LHCN-M2 (cell line): Measurements from ENCODE around the gene FRMD4A. TPM values are rescaled to one million over a fixed set of nuclear protein-coding genes. Genes with fewer than 3 reads are reported as not detected.
"Not testable (repeated sequence)": the region's sequence is repeated elsewhere in the genome, so short reads cannot be mapped to it uniquely, and the experiment has no call there.

Source experiments
- DNase-seq: peaks from one replicate; pipeline ENCODE4 v3.0.0-alpha.2; 2012; ENCODE audit warnings: low read depth
- total RNA-seq: library from RNA; depleted of rRNA; stranded (reverse); fragments of >200 nt; gene quantifications from 2 replicates; pipeline ENCODE4 v1.2.3, GENCODE V29; 2014

Gene FRMD4A
- total RNA-seq, 1 experiment from 2014 or later = 34.8 TPM

GRCh38 chr10:14241196-14241595 is 89.5 kb downstream of the FRMD4A start:
- DNase-seq = no peak

DNA sequence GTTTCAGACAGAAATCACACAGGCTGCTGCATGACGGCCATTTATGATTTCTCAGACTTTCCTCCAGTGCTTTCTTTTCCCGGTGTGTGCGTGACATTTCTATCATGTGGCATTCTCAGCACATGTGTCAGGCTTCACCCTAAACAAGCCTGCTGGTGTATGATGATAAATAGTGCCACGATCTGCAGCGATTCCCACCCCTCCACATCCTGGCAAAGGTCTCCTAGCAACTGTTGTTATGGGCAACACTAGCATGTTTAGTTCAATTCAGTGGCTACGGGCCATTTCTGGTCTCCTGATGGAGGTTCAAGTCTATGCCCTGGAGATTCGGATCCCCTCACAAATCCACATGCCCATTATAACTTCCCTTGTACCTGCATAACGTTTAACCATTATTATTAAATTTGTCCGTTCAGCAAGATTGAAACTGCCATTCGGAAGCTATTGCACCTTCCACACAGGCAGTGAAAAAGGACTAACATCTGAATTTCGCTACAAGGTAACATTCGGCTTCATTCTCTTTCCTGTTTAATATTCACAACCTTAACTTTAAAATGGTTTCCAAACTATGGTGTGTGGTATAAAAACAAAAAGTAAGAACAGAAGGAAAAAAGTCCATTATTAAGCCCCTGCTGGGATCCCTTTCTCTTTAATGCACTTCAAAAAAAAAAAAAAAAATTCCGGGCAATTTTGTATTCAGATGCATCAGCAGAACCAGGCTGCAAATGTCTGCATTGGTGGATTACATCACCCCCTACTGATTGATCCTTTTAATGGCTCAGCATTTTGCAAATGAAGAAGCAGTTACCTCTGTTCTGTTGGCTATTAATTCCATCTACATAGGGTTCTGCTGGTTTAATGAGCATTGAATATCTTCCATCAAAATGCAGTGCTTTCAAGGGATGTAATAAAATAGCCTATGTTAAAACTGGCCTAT is 90.2 kb downstream of the FRMD4A start:
- no peak for DNase-seq

DNA sequence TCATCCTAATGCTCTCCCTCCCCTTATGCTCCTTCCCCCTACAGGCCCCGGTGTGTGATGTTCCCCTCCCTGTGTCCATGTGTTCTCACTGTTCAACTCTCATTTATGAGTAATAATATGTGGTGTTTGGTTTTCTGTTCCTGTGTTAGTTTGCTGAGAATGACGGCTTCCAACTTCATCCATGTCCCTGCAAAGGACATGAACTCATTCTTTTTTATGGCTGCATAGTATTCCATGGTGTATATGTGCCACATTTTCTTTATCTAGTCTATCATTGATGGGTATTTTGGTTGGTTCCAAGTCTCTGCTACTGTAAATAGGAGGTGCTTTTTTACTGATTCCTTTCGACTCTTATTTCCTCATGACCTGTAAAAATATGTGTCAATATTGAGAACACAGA is 92.1 kb downstream of the FRMD4A start:
- not testable (repeated sequence) for DNase-seq

DNA sequence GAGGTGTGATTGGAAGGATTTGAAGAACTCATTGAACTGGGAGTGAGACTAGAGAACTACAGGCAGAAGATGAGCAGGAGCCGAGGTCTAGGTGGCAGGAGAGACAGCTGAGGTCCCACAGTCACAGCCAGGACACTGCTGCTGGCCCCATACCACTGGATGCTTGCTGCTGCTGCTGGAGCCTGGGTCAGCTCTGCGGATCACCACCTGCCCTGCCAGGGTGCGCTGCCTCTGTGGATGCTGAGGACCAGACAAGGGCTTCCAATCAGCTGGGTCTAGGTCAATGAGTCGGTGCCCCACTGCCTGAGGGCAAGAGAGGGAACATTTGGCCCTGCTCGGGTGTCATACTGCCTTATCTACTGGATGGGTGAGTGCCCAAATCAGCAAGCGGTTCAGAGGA is 94.4 kb downstream of the FRMD4A start:
- no peak for DNase-seq

DNA sequence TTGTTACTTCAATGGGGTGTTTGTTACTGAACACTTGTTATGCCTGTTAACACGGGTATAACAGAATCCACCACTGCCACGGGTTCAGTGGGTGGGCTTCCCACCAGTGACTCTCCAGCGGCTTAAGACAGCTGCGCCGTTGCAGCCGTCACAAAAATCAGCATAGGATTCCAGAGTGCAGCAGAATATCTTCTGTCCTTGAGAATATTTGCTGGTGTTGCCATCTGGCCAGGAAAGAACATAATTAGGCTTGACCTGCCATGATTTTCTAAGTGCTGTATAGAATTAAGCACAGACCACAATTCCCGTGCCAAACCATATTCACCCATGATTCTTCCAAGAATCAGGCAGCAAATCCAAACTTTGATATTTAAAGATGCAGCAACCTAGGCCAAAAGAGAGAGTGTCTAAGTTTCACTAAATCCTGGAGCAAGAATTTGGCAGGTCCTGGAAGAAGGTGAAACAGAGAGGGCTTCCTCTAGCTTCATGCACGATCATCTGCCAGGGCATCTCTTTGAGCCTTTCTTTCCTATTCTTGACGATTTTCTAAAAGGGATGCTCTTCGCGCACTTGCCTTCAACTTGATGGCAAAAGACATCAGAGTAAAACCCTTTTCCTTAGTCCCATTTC is 95.0 kb downstream of the FRMD4A start:
- no peak for DNase-seq

DNA sequence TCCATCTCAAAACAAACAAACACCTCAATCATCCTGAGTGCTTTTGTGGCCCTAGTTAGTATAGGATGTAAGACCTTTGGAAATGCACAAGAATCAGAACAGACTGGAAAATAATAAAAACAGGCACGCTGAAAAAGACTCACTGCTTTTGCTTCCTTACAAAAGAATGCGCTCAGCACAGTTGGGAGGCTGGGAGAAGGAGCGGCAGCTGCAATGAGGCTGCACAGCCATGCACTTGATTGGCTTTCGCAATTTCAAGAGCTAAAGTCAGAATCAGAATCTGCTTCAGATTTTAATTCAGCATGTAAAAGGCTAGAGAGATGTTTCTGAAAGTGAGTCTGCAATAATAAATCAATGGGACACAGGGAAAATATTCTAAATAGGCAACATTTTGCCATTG is 97.2 kb downstream of the FRMD4A start:
- peak; percentile 27 for DNase-seq

- not testable (repeated sequence) for DNase-seq
Measured at GRCh38 chr10:14228798-14229197, 101.9 kb downstream of the FRMD4A start.

DNA sequence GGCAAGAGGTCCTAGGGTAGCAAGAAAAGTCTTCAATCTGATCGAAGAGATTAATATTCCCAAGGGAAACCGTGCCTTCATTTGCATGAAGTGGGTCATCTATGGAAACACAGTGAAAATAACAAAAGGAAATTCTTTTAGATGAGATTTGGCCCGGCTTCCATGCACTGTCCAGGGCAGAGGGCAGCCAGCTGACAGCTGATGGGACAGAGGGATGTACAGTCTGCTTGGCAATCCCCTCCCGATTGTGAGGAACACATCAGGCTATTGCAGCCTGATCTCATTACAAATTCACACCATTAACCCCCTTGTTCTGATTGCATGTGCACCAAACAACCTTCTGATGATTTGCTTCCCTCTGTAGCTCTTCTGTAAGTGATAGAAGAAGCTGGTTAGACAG is 105.3 kb downstream of the FRMD4A start:
- no peak for DNase-seq

DNA sequence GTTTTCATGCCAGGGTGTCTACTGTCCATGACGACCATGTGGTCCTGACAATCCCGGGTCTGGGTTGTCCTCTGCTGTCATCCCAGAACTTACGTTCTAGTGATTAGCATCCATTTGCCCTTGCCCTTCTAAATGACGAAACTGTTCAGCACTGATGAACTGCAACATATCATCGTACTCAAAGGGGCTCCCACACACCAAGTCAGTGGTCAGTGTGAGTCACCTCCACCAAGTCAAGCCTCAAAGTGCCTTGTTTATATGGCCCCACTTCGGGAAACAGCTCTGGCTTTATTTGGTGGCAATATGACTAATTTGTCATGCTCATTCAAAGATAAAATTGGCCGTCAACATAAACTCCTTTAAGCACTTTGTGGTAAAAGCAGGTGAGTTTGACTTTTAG is 110.7 kb downstream of the FRMD4A start:
- peak; percentile 19 for DNase-seq

GRCh38 chr10:14219411-14219810 is 111.3 kb downstream of the FRMD4A start:
- DNase-seq = peak; percentile 29

GRCh38 chr10:14215641-14216040 is 115.1 kb downstream of the FRMD4A start:
- DNase-seq = no peak

- not testable (repeated sequence) for DNase-seq
Measured at GRCh38 chr10:14213703-14214102, 117.0 kb downstream of the FRMD4A start.

- no peak for DNase-seq
Measured at GRCh38 chr10:14211610-14212009, 119.1 kb downstream of the FRMD4A start.

- DNase-seq = no peak
Measured at GRCh38 chr10:14208231-14208630, 122.5 kb downstream of the FRMD4A start.

DNA sequence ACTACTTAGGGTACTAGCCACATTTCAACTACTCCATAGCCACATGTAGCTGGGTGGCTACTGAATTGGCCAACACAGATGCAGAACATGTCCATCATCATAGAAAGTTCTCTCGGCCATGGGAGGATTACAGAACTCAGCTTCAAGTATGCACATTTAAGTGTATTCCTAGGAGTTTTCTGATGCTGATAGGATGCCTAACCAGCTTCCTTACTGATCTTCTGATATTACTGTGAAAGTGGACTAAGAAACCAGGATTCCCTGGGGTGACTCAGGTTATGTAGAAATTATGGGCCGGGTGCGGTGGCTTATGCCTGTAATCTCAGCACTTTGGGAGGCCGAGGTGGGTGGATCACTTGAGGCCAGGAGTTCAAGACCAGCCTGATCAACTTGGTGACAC is 125.5 kb downstream of the FRMD4A start:
- DNase-seq = no peak

DNA sequence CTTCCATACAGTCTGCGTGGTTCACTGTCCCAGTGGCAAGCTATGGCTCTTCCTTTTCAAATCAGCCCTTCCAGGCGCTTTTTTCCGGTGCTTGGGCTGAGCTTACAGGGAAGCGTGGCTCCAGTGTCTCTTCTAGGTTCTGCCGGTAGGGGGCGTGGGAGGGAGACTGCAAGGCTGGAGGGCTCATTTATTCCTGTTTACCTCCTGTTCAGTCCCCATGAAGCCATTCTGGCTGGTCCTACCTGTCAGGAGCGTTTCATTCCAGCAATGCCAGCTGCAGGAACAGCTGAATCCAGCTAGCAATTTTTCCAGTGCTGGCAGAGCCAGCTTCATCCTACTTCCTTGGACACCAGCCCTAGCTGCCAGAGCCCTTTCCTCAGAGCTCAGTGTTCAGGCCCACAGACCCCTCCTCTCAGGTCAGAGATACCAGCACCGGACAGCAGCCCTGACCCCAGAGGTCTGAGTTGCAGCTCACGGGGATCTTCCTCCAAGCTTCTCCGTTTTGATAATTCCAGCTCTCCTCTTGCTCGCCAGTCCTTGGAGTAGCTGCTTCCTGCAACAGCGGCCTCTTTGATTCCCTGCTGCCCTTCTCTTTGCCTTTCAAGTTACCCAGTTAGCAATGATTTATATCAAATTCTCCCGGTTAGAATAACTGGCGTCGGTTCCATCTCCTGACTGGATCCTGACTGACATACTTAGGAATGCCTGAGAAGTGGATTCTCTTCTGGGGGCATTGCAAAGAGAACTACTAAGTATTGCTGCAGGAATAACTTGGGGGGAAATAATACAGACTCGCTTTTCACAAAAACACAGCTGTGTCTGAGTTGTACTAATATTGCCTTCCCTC is 129.8 kb downstream of the FRMD4A start:
- peak; percentile 22 for DNase-seq

GRCh38 chr10:14199098-14199497 is 131.6 kb downstream of the FRMD4A start:
- DNase-seq = not testable (repeated sequence)

- no peak for DNase-seq
Measured at GRCh38 chr10:14198078-14198477, 132.6 kb downstream of the FRMD4A start.

- no peak for DNase-seq
Measured at GRCh38 chr10:14196113-14196512, 134.6 kb downstream of the FRMD4A start.

GRCh38 chr10:14195433-14195832 is 135.3 kb downstream of the FRMD4A start:
- DNase-seq = no peak

DNA sequence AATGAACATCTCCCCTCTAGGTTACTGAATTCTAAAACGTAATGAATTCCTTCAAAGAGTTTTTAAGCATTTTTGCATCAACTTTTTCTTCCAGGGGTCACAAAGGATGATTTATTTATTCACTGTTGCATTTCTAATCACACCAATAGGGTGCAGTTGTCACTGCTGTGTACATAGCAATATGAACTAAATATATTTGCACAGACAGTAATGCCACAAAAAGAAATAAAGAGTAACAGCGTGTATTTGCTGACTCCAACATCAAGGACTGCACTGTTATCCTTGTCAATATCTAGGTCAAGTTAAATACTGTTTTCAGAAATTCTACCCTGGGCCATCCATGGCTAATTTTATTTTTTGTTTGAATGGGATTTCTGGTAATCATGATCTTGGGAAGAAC is 138.0 kb downstream of the FRMD4A start:
- no peak for DNase-seq

DNA sequence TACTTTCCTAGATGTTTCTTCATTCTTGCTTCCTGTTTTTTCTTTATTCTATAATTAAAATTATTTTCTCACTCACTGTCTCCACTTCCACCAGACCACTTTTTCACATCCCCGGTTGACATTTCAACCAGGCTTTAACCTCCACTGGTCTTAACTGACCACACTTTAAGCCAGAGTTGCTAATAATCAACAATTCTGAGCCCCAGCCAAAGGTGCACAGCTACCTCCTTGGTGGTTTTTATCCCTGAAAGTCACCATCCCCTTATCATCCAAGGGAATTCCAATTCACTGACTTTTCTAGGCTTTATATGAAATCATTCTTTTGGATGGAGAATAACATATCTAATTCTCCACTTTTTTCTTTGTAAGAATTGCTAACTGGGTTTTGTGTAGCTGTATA is 138.9 kb downstream of the FRMD4A start:
- no peak for DNase-seq
